ENCODE results near the gene RPL39L.
A peak's percentile ranks its signal among the peaks of the same experiment; 100 is the strongest.
"Not testable (repeated sequence)": the region's sequence is repeated elsewhere in the genome, so short reads cannot be mapped to it uniquely, and the experiment has no call there.

Gene RPL39L

DNA sequence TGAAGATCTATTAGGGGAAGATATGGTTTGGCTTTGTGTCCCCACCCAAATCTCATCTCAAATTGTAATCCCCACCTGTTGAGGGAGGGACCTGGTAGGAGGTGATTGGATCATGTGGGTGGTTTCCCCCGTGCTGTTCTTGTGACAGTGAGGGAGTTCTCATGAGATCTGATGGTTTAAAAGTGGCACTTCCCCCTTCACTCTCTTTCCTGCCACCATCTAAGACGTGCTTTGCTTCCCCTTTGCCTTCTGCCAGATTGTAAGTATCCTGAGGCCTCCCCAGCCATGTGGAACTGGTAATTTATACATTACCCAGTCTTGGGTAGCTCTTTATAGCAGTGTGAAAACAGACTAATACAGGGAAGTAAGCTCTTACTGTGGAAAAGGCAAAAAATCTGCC lies 6.1 kb downstream of the RPL39L start:
- not testable (repeated sequence) for H2AFZ ChIP-seq (ENCODE audit: low read depth, low read length); H3K4me3 ChIP-seq (ENCODE audit: insufficient read depth in 1 of 2, low read depth in 1 of 2, low read length in 2 of 2); H4K8ac ChIP-seq (ENCODE audit: low read length); H3K23ac ChIP-seq (ENCODE audit: low read length in 2 of 2); H3K9ac ChIP-seq (ENCODE audit: low read length); H3K4ac ChIP-seq (ENCODE audit: low read depth in 1 of 2, low read length in 2 of 2); H2BK120ac ChIP-seq (ENCODE audit: low read depth, low read length); H3K14ac ChIP-seq (ENCODE audit: low read length in 2 of 2); H3K27ac ChIP-seq (ENCODE audit: low read length, poor library complexity, severe bottlenecking); H3K18ac ChIP-seq (ENCODE audit: low read depth in 1 of 2, low read length in 2 of 2); H3K36me3 ChIP-seq (ENCODE audit: control insufficient read depth in 1 of 2, insufficient read depth in 2 of 2, low read depth in 1 of 2, low read length in 2 of 2); H3K27me3 ChIP-seq (ENCODE audit: control insufficient read depth in 1 of 2, insufficient read depth in 1 of 2, low read length in 2 of 2); H3K9me3 ChIP-seq (ENCODE audit: control insufficient read depth, low read length); H4K91ac ChIP-seq (ENCODE audit: low read length); H2BK15ac ChIP-seq (ENCODE audit: low read depth, poor library complexity, severe bottlenecking); DNase-seq; H2BK5ac ChIP-seq (ENCODE audit: low read depth, low read length, poor library complexity, severe bottlenecking); H2BK12ac ChIP-seq (ENCODE audit: low read length in 2 of 2); H2AK5ac ChIP-seq (ENCODE audit: low read length, severe bottlenecking); H3K4me2 ChIP-seq (ENCODE audit: low read length, poor library complexity, severe bottlenecking); H3K4me1 ChIP-seq (ENCODE audit: control insufficient read depth, insufficient read depth, low read depth, low read length)
- WGBS: 83% methylated on average over 1 of the region's 2 CpGs
- H3K79me1 ChIP-seq (replicated peaks; ENCODE audit: low read length, poor library complexity, severe bottlenecking): peaks cover 26% of the 10 kb centered on the region

DNA sequence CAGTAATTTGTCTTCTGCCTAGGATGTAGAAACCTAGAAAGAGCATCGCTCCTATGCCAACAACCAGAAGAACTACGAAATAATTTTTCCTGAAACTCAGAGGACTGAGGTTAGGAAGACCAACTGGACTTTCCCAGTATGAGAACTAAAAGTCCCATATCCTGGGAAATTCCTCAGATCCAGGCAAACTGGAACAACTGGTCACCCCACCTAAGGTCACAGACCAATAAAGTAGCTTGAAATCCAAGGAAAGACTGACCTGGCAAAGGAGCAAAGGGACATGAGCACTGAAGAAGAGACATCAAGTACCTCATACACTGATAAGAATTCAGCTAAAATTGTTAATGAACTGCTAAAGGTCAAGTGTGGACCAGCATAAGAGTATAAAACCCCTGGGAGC lies 6.6 kb downstream of the RPL39L start:
- Histone ChIP-seq H3K27me3 (ENCODE audit: control insufficient read depth in 1 of 2, insufficient read depth in 1 of 2, low read length in 2 of 2) (no peaks in the 10 kb centered on the region), H2BK5ac (ENCODE audit: low read depth, low read length, poor library complexity, severe bottlenecking) (no peak overlapping the region), H2AFZ (ENCODE audit: low read depth, low read length) (no peak overlapping the region), H3K9me3 (ENCODE audit: control insufficient read depth, low read length) (no peaks in the 10 kb centered on the region), H4K91ac (ENCODE audit: low read length) (no peak overlapping the region), H3K27ac (ENCODE audit: low read length, poor library complexity, severe bottlenecking) (no peak overlapping the region), H2BK12ac (ENCODE audit: low read length in 2 of 2) (no peak overlapping the region), H2BK15ac (ENCODE audit: low read depth, poor library complexity, severe bottlenecking) (no peak overlapping the region), H3K18ac (ENCODE audit: low read depth in 1 of 2, low read length in 2 of 2) (no peak overlapping the region), H3K4me1 (ENCODE audit: control insufficient read depth, insufficient read depth, low read depth, low read length) (peaks cover 3% of the 10 kb centered on the region), H3K9ac (ENCODE audit: low read length) (no peak overlapping the region), H2AK5ac (ENCODE audit: low read length, severe bottlenecking) (no peak overlapping the region), H3K23ac (ENCODE audit: low read length in 2 of 2) (no peak overlapping the region), H3K14ac (ENCODE audit: low read length in 2 of 2) (no peak overlapping the region), H3K4me2 (ENCODE audit: low read length, poor library complexity, severe bottlenecking) (no peak overlapping the region), H3K4ac (ENCODE audit: low read depth in 1 of 2, low read length in 2 of 2) (no peak overlapping the region), H3K4me3 (ENCODE audit: insufficient read depth in 1 of 2, low read depth in 1 of 2, low read length in 2 of 2) (no peak overlapping the region), H3K36me3 (ENCODE audit: control insufficient read depth in 1 of 2, insufficient read depth in 2 of 2, low read depth in 1 of 2, low read length in 2 of 2) (no peaks in the 10 kb centered on the region), H2BK120ac (ENCODE audit: low read depth, low read length) (no peak overlapping the region), H3K79me1 (replicated peaks; ENCODE audit: low read length, poor library complexity, severe bottlenecking) (peaks cover 24% of the 10 kb centered on the region), H4K8ac (ENCODE audit: low read length) (no peak overlapping the region)
- WGBS: 99% methylated on average over 2 of the region's 2 CpGs
- no peak for DNase-seq

GRCh38 chr3:187131981-187132380 lies 7.3 kb downstream of the RPL39L start:
- Histone ChIP-seq H3K4me2 (ENCODE audit: low read length, poor library complexity, severe bottlenecking) (no peak overlapping the region), H2BK15ac (ENCODE audit: low read depth, poor library complexity, severe bottlenecking) (no peak overlapping the region), H3K79me1 (replicated peaks; ENCODE audit: low read length, poor library complexity, severe bottlenecking) (peaks cover 24% of the 10 kb centered on the region), H2AK5ac (ENCODE audit: low read length, severe bottlenecking) (no peak overlapping the region), H4K8ac (ENCODE audit: low read length) (no peak overlapping the region), H3K9me3 (ENCODE audit: control insufficient read depth, low read length) (no peaks in the 10 kb centered on the region), H3K14ac (ENCODE audit: low read length in 2 of 2) (no peak overlapping the region), H2BK5ac (ENCODE audit: low read depth, low read length, poor library complexity, severe bottlenecking) (no peak overlapping the region), H2AFZ (ENCODE audit: low read depth, low read length) (no peak overlapping the region), H3K36me3 (ENCODE audit: control insufficient read depth in 1 of 2, insufficient read depth in 2 of 2, low read depth in 1 of 2, low read length in 2 of 2) (no peaks in the 10 kb centered on the region), H3K27ac (ENCODE audit: low read length, poor library complexity, severe bottlenecking) (no peak overlapping the region), H3K9ac (ENCODE audit: low read length) (no peak overlapping the region), H3K18ac (ENCODE audit: low read depth in 1 of 2, low read length in 2 of 2) (no peak overlapping the region), H3K27me3 (ENCODE audit: control insufficient read depth in 1 of 2, insufficient read depth in 1 of 2, low read length in 2 of 2) (no peaks in the 10 kb centered on the region), H3K4me1 (ENCODE audit: control insufficient read depth, insufficient read depth, low read depth, low read length) (peaks cover 3% of the 10 kb centered on the region), H3K4ac (ENCODE audit: low read depth in 1 of 2, low read length in 2 of 2) (no peak overlapping the region), H3K4me3 (ENCODE audit: insufficient read depth in 1 of 2, low read depth in 1 of 2, low read length in 2 of 2) (no peak overlapping the region), H2BK12ac (ENCODE audit: low read length in 2 of 2) (no peak overlapping the region), H2BK120ac (ENCODE audit: low read depth, low read length) (no peak overlapping the region), H3K23ac (ENCODE audit: low read length in 2 of 2) (no peak overlapping the region), H4K91ac (ENCODE audit: low read length) (no peak overlapping the region)
- WGBS: 94% methylated on average over 3 of the region's 3 CpGs
- DNase-seq: no peak

- Histone ChIP-seq H3K27me3 (ENCODE audit: control insufficient read depth in 1 of 2, insufficient read depth in 1 of 2, low read length in 2 of 2) (no peaks in the 10 kb centered on the region), H3K14ac (ENCODE audit: low read length in 2 of 2) (no peak overlapping the region), H3K4me3 (ENCODE audit: insufficient read depth in 1 of 2, low read depth in 1 of 2, low read length in 2 of 2) (no peak overlapping the region), H3K79me1 (replicated peaks; ENCODE audit: low read length, poor library complexity, severe bottlenecking) (peaks cover 27% of the 10 kb centered on the region), H3K9me3 (ENCODE audit: control insufficient read depth, low read length) (no peaks in the 10 kb centered on the region), H3K23ac (ENCODE audit: low read length in 2 of 2) (no peak overlapping the region), H2BK12ac (ENCODE audit: low read length in 2 of 2) (no peak overlapping the region), H2BK5ac (ENCODE audit: low read depth, low read length, poor library complexity, severe bottlenecking) (no peak overlapping the region), H3K18ac (ENCODE audit: low read depth in 1 of 2, low read length in 2 of 2) (no peak overlapping the region), H4K91ac (ENCODE audit: low read length) (no peak overlapping the region), H3K4ac (ENCODE audit: low read depth in 1 of 2, low read length in 2 of 2) (no peak overlapping the region), H2BK15ac (ENCODE audit: low read depth, poor library complexity, severe bottlenecking) (no peak overlapping the region), H4K8ac (ENCODE audit: low read length) (peak overlapping the region; percentile 71), H3K36me3 (ENCODE audit: control insufficient read depth in 1 of 2, insufficient read depth in 2 of 2, low read depth in 1 of 2, low read length in 2 of 2) (no peaks in the 10 kb centered on the region), H3K27ac (ENCODE audit: low read length, poor library complexity, severe bottlenecking) (no peak overlapping the region), H2AFZ (ENCODE audit: low read depth, low read length) (no peak overlapping the region), H3K4me1 (ENCODE audit: control insufficient read depth, insufficient read depth, low read depth, low read length) (peaks cover 2% of the 10 kb centered on the region), H3K9ac (ENCODE audit: low read length) (no peak overlapping the region), H2AK5ac (ENCODE audit: low read length, severe bottlenecking) (peak overlapping the region; percentile 27), H3K4me2 (ENCODE audit: low read length, poor library complexity, severe bottlenecking) (no peak overlapping the region), H2BK120ac (ENCODE audit: low read depth, low read length) (no peak overlapping the region)
- DNase-seq: peak; percentile 74
- 86% methylated on average over 5 of the region's 5 CpGs for WGBS
Observed at GRCh38 chr3:187130346-187131066, 8.8 kb downstream of the RPL39L start.

Data from mesenchymal stem cell (in vitro differentiated cells and primary cell).